HS-27A (cell line): ENCODE results near the gene FASTK.
"Not testable (repeated sequence)": the region's sequence is repeated elsewhere in the genome, so short reads cannot be mapped to it uniquely, and the experiment has no call there.

ENCODE experiments used
- DNase-seq: peaks from one replicate; pipeline ENCODE4 v3.0.0-alpha.2; 2012; ENCODE audit warnings: low read depth, missing footprints

The FASTK gene

DNA sequence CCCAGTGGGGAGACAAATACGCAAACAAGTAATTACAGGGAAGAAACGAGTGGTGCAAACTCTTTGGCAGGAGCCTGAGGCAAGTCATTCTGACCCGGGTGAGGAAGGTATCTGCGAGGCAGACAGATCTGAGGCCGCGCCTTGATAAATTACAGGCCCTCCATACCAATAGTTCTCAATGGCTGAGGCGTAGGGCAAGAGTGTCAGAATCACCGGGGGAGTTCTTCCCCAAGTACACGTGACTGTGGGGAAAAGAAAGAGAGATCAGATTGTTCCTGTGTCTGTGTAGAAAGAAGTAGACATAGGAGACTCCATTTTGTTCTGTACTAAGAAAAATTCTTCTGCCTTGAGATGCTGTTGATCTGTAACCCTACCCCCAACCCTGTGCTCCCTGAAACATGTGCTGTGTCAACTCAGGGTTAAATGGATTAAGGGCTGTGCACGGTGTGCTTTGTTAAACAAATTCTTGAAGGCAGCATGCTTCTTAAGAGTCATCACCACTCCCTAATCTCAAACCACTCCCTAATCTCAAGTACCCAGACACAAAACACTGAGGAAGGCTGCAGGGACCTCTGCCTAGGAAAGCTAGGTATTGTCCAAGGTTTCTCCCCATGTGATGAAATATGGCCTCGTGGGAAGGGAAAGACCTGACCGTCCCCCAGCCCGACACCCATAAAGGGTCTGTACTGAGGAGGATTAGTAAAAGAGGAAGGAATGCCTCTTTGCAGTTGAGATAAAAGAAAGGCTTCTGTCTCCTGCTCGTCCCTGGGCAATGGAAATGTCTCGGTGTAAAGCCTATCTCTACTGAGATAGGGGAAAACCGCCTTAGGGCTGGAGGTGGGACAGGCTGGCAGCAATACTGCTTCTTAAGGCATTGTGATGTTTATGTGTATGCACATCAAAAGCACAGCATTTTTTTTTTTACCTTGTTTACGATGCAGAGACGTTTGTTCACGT is 53.6 kb downstream of the FASTK start:
- not testable (repeated sequence) for DNase-seq
